ENCODE results near the gene PPM1K.

Gene PPM1K

GRCh38 chr4:88276952-88277710 lies 7.2 kb downstream of the PPM1K start:
- no peak for DNase-seq (ENCODE audit: low spot score)

GRCh38 chr4:88275949-88276515 lies 8.3 kb downstream of the PPM1K start:
- no peak for DNase-seq (ENCODE audit: low spot score)

GRCh38 chr4:88275516-88275915 lies 8.8 kb downstream of the PPM1K start:
- DNase-seq (ENCODE audit: low spot score), result no peak

GRCh38 chr4:88268913-88269312 lies 15.4 kb downstream of the PPM1K start:
- no peak for DNase-seq (ENCODE audit: low spot score)

- no peak for DNase-seq (ENCODE audit: low spot score)
Observed at GRCh38 chr4:88264336-88264735, 20.0 kb downstream of the PPM1K start.

GRCh38 chr4:88257726-88258125 lies 26.6 kb downstream of the PPM1K start:
- no peak for DNase-seq (ENCODE audit: low spot score)

- no peak for DNase-seq (ENCODE audit: low spot score)
Observed at GRCh38 chr4:88255111-88255510, 29.2 kb downstream of the PPM1K start.

GRCh38 chr4:88251924-88252323 lies 32.4 kb downstream of the PPM1K start:
- DNase-seq (ENCODE audit: low spot score), result no peak

GRCh38 chr4:88247148-88247547 lies 37.2 kb downstream of the PPM1K start:
- DNase-seq (ENCODE audit: low spot score), result no peak

GRCh38 chr4:88246600-88246999 lies 37.8 kb downstream of the PPM1K start:
- DNase-seq (ENCODE audit: low spot score), result no peak

- DNase-seq (ENCODE audit: low spot score), result no peak
Observed at GRCh38 chr4:88244816-88245579, 39.4 kb downstream of the PPM1K start.

GRCh38 chr4:88244056-88244455 lies 40.3 kb downstream of the PPM1K start:
- no peak for DNase-seq (ENCODE audit: low spot score)

- DNase-seq (ENCODE audit: low spot score), result peak; percentile 14
Observed at GRCh38 chr4:88242144-88242543, 42.2 kb downstream of the PPM1K start.

GRCh38 chr4:88240297-88240714 lies 44.1 kb downstream of the PPM1K start:
- DNase-seq (ENCODE audit: low spot score), result no peak

GRCh38 chr4:88230969-88231771 lies 53.2 kb downstream of the PPM1K start:
- no peak for DNase-seq (ENCODE audit: low spot score)

GRCh38 chr4:88230461-88230891 lies 53.9 kb downstream of the PPM1K start:
- no peak for DNase-seq (ENCODE audit: low spot score)

GRCh38 chr4:88227734-88228133 lies 56.6 kb downstream of the PPM1K start:
- no peak for DNase-seq (ENCODE audit: low spot score)

- no peak for DNase-seq (ENCODE audit: low spot score)
Observed at GRCh38 chr4:88226143-88226542, 58.2 kb downstream of the PPM1K start.

- no peak for DNase-seq (ENCODE audit: low spot score)
Observed at GRCh38 chr4:88225232-88226105, 58.9 kb downstream of the PPM1K start.

GRCh38 chr4:88223516-88223915 lies 60.8 kb downstream of the PPM1K start:
- DNase-seq (ENCODE audit: low spot score), result no peak

GRCh38 chr4:88219099-88219498 lies 65.3 kb downstream of the PPM1K start:
- DNase-seq (ENCODE audit: low spot score), result peak; percentile 52
